DOHH2 (cell line): ENCODE data around the gene HLF.

Experiments used
- H3F3A ChIP-seq: fragments of 200-600 bp; sonication (generic), shearing (Covaris generic); 2 replicates; pipeline ENCODE4 v1.6.0; 2016; ENCODE audit warnings: antibody characterized with exemption, mild to moderate bottlenecking; ENCODE audit not compliant: control insufficient read depth, insufficient read depth
- H3K27ac ChIP-seq: fragments of 200-600 bp; sonication (generic); 2 replicates; pipeline ENCODE4 v1.5.1; 2014; ENCODE audit warnings: low read depth, mild to moderate bottlenecking, low read length, moderate library complexity
- H3K27me3 ChIP-seq: fragments of 200-600 bp; sonication (generic); 2 replicates; pipeline ENCODE4 v1.6.1; 2014; ENCODE audit warnings: mild to moderate bottlenecking, low read length, mixed read lengths; ENCODE audit not compliant: control insufficient read depth
- H3K36me3 ChIP-seq: fragments of 200-600 bp; sonication (generic); 2 replicates; pipeline ENCODE4 v1.6.1; 2014; ENCODE audit warnings: mild to moderate bottlenecking, low read length, moderate library complexity, mixed read lengths; ENCODE audit not compliant: control insufficient read depth
- H3K4me1 ChIP-seq: fragments of 200-600 bp; sonication (generic); 2 replicates; pipeline ENCODE4 v1.6.1; 2014; ENCODE audit warnings: mild to moderate bottlenecking, low read length, mixed read lengths; ENCODE audit not compliant: control insufficient read depth
- H3K4me2 ChIP-seq: fragments of 200-600 bp; sonication (generic); 2 replicates; pipeline ENCODE4 v1.6.0; 2014; ENCODE audit warnings: mild to moderate bottlenecking, low read length, moderate library complexity
- H3K4me3 ChIP-seq: fragments of 200-600 bp; sonication (generic); 2 replicates; pipeline ENCODE4 v1.5.1; 2014; ENCODE audit warnings: mild to moderate bottlenecking, low read length, mixed read lengths
- H3K79me2 ChIP-seq: fragments of 200-600 bp; sonication (generic); 2 replicates; pipeline ENCODE4 v1.6.1; 2014; ENCODE audit warnings: mild to moderate bottlenecking, low read length, mixed read lengths; ENCODE audit not compliant: control insufficient read depth
- H3K9me2 ChIP-seq: fragments of 200-600 bp; sonication (generic); replicated peaks from 2 replicates; pipeline ENCODE4 v1.6.1; 2014; ENCODE audit warnings: mild to moderate bottlenecking, low read length, mixed read lengths; ENCODE audit not compliant: control insufficient read depth
- H3K9me3 ChIP-seq: fragments of 200-600 bp; sonication (generic); 2 replicates; pipeline ENCODE4 v1.6.1; 2014; ENCODE audit warnings: antibody characterized with exemption, low read length, mixed read lengths; ENCODE audit not compliant: control insufficient read depth, insufficient read depth
- H4K20me1 ChIP-seq: fragments of 200-600 bp; sonication (generic); 2 replicates; pipeline ENCODE4 v1.6.0; 2014; ENCODE audit warnings: low read depth, mild to moderate bottlenecking, antibody characterized with exemption, low read length, moderate library complexity; ENCODE audit not compliant: control insufficient read depth, insufficient read depth
- CTCF ChIP-seq: fragments of 200-600 bp; sonication (generic); IDR thresholded peaks from one replicate; pipeline ENCODE4 v1.5.1; 2014; ENCODE audit warnings: antibody characterized with exemption, mild to moderate bottlenecking, low read depth, low read length; ENCODE audit not compliant: poor library complexity, severe bottlenecking
- EZH2phosphoT487 ChIP-seq: fragments of 200-600 bp; sonication (generic); IDR thresholded peaks from 2 replicates; pipeline ENCODE4 v1.6.1; 2017; ENCODE audit warnings: borderline replicate concordance, mild to moderate bottlenecking, antibody characterized with exemption, low read length, moderate library complexity, mixed read lengths

Gene HLF

GRCh38 chr17:55344514-55344997, 79.8 kb downstream of the HLF start:
- no peak for TF ChIP-seq EZH2phosphoT487
- TF ChIP-seq CTCF: no peak
- no peak overlapping the region for H3K4me2 ChIP-seq
- H3K36me3 ChIP-seq: no peaks in the 10 kb centered on the region
- no peaks in the 10 kb centered on the region for H4K20me1 ChIP-seq
- H3K27me3 ChIP-seq: peaks cover 15% of the 10 kb centered on the region
- no peaks in the 10 kb centered on the region for H3K9me2 ChIP-seq
- no peaks in the 10 kb centered on the region for H3F3A ChIP-seq
- H3K79me2 ChIP-seq: no peaks in the 10 kb centered on the region
- H3K4me1 ChIP-seq: no peaks in the 10 kb centered on the region
- H3K4me3 ChIP-seq: no peak overlapping the region
- H3K9me3 ChIP-seq: no peaks in the 10 kb centered on the region
- H3K27ac ChIP-seq: no peak overlapping the region

GRCh38 chr17:55345132-55345531, 80.4 kb downstream of the HLF start:
- Histone ChIP-seq H3K36me3 (no peaks in the 10 kb centered on the region), H3K79me2 (no peaks in the 10 kb centered on the region), H3K4me3 (no peak overlapping the region), H4K20me1 (no peaks in the 10 kb centered on the region), H3K27ac (no peak overlapping the region), H3F3A (no peaks in the 10 kb centered on the region), H3K4me1 (no peaks in the 10 kb centered on the region), H3K9me3 (no peaks in the 10 kb centered on the region), H3K9me2 (no peaks in the 10 kb centered on the region), H3K4me2 (no peak overlapping the region), H3K27me3 (peaks cover 15% of the 10 kb centered on the region)
- TF ChIP-seq CTCF (no peak), EZH2phosphoT487 (no peak)

GRCh38 chr17:55346658-55347057, 81.9 kb downstream of the HLF start:
- H3K36me3 ChIP-seq: no peaks in the 10 kb centered on the region
- no peaks in the 10 kb centered on the region for H3K9me3 ChIP-seq
- H3K4me2 ChIP-seq: no peak overlapping the region
- TF ChIP-seq CTCF: no peak
- no peak for TF ChIP-seq EZH2phosphoT487
- no peaks in the 10 kb centered on the region for H3F3A ChIP-seq
- no peaks in the 10 kb centered on the region for H3K9me2 ChIP-seq
- peaks cover 15% of the 10 kb centered on the region for H3K27me3 ChIP-seq
- H4K20me1 ChIP-seq: no peaks in the 10 kb centered on the region
- no peaks in the 10 kb centered on the region for H3K79me2 ChIP-seq
- no peak overlapping the region for H3K4me3 ChIP-seq
- H3K27ac ChIP-seq: no peak overlapping the region
- no peaks in the 10 kb centered on the region for H3K4me1 ChIP-seq
